Spleen (tissue), 11 donors: Measurements from ENCODE around the gene TAC1. TPM values are rescaled to one million over a fixed set of nuclear protein-coding genes. Genes with fewer than 3 reads are reported as not detected.
A peak's percentile ranks its signal among the peaks of the same experiment; 100 is the strongest.

Experiments used
- DNase-seq: peaks from one replicate; pipeline ENCODE4 v3.0.0-alpha.2; 2020
- H3K27ac ChIP-seq, 8 donors: fragments of 200-600 bp; sonication (generic) in 7 of 8; 1 replicate in 4 of 8; 2 replicates in 4 of 8; pipeline versions ENCODE4 v1.5.0 to v1.8.0; 2016 to 2021; ENCODE audit warnings: inconsistent platforms in 4 of 8, mild to moderate bottlenecking in 4 of 8, moderate library complexity in 1 of 8
- H3K27me3 ChIP-seq, 7 donors: fragments of 200-600 bp; sonication (generic) in 6 of 7; replicated peaks in 1 of 7; 1 replicate in 4 of 7; 2 replicates in 3 of 7; pipeline versions ENCODE4 v1.5.0 to v1.8.0; 2016 to 2021; ENCODE audit warnings: inconsistent platforms in 3 of 7, mild to moderate bottlenecking in 1 of 7
- H3K36me3 ChIP-seq, 6 donors: fragments of 200-600 bp; sonication (generic) in 5 of 6; 1 replicate in 4 of 6; 2 replicates in 2 of 6; pipeline versions ENCODE4 v1.5.0 to v1.8.0; 2016 to 2021; ENCODE audit warnings: inconsistent platforms in 2 of 6
- H3K4me1 ChIP-seq, 6 donors: fragments of 200-600 bp; sonication (generic) in 5 of 6; 1 replicate in 3 of 6; 2 replicates in 3 of 6; pipeline versions ENCODE4 v1.5.0 to v1.8.0; 2016 to 2021; ENCODE audit warnings: inconsistent platforms in 3 of 6
- H3K4me3 ChIP-seq, 8 donors: fragments of 200-600 bp; sonication (generic) in 7 of 8; 1 replicate in 4 of 8; 2 replicates in 4 of 8; pipeline versions ENCODE4 v1.5.0 to v1.8.0; 2016 to 2021; ENCODE audit warnings: inconsistent platforms in 4 of 8, mild to moderate bottlenecking in 4 of 8, moderate library complexity in 2 of 8
- H3K9me3 ChIP-seq, 8 donors: fragments of 200-600 bp; sonication (generic) in 7 of 8; 1 replicate in 4 of 8; 2 replicates in 4 of 8; pipeline versions ENCODE4 v1.5.0 to v1.8.0; 2016 to 2021; ENCODE audit warnings: inconsistent platforms in 4 of 8
- CTCF ChIP-seq, 11 experiments: fragments of 200-600 bp in 7 of 11; fragments of 450-650 bp in 4 of 11; sonication (generic) in 4 of 11; IDR thresholded peaks in 8 of 11; conservative IDR thresholded peaks in 3 of 11; 1 replicate in 7 of 11; 2 replicates in 4 of 11; pipeline versions ENCODE4 v1.4.0 to v1.8.0; 2016 to 2021; ENCODE audit warnings: antibody characterized with exemption in 11 of 11, inconsistent platforms in 4 of 11, mild to moderate bottlenecking in 1 of 11
- POLR2A ChIP-seq, 3 donors: fragments of 450-650 bp; IDR thresholded peaks; one replicate each; pipeline ENCODE4 v1.5.1; 2017; ENCODE audit warnings: antibody characterized with exemption in 3 of 3, mild to moderate bottlenecking in 1 of 3
- POLR2AphosphoS5 ChIP-seq, 3 donors: sonication (generic); formaldehyde crosslinking; IDR thresholded peaks; one replicate each; pipeline ENCODE4 v1.5.1; 2017; ENCODE audit warnings: antibody characterized with exemption in 3 of 3
- WGBS, 5 donors: extraction: QIAGEN DNeasy Blood & Tissue Kit in 3 of 5; methylation state at CpG; one replicate each; pipeline versions ENCODE4 v1.1.5 to v1.1.7; 2013 to 2018; 5-methylcytosine and 5-hydroxymethylcytosine counted together
- intact Hi-C: fragments of 100-400 bp; cut with DNase I; formaldehyde crosslinking; loops from one replicate; pipeline ENCODE4 v1.15.0; 2023; ENCODE audit warnings: low total_unique reads
- polyA plus RNA-seq, 3 donors: library from polyadenylated mRNA; stranded (reverse); fragments of 200-250 nt; gene quantifications; one replicate each; pipeline ENCODE4 v1.2.1, GENCODE V29; 2013
- total RNA-seq, 7 donors: library from RNA; depleted of rRNA in 3 of 7; stranded (reverse); fragments of >200 nt in 3 of 7; fragmentation: NEBNext Ultra II Directional in 4 of 7; extraction: Animal tissue kit (Norgen Biotek cat#: 25700) in 4 of 7; gene quantifications; one replicate each; pipeline versions ENCODE4 v1.1.0 to v1.2.1, GENCODE V29; 2016 to 2021
- donor health status: healthy with polysubstance abuse.
- donor health status: DM: no; HTN: no; CAD: no; lungs with moderate emphysema.
- donor health status: DM: no; HTN: no; CAD: no.
- donor health status: Bipolar disorder and iron deficiency.
- donor health status: healthy.
- donor health status: DM: no; HTN: no; CAD: no.
- donor health status: DM: yes; HTN: yes; CAD: no.

The TAC1 gene
- total and polyA plus RNA-seq, 10 donors = 0.71 to 113 (median 20.5) TPM

GRCh38 chr7:97734255-97734654, 2.4 kb downstream of the TAC1 start:
- TF ChIP-seq POLR2AphosphoS5 (IDR thresholded peaks at IDR 0.05) = no peak
- no peak for TF ChIP-seq POLR2A (IDR thresholded peaks at IDR 0.05)
- no peak for TF ChIP-seq CTCF (IDR thresholded peaks at IDR 0.05 in 8 of 11, conservative IDR thresholded peaks at IDR 0.05 in 3 of 11)
- intact Hi-C loops = no loop called here
- H3K4me1 ChIP-seq = peaks cover 0 to 27% (median 10%) of the 10 kb centered on the region in 6 donors
- H3K27me3 ChIP-seq = peaks cover 0 to 70% (median 29%) of the 10 kb centered on the region in 7 donors
- DNase-seq = no peak
- no peaks in the 10 kb centered on the region for H3K36me3 ChIP-seq
- no peaks in the 10 kb centered on the region for H3K9me3 ChIP-seq
- 27 to 50% (median 35%) methylated on average over 2 of the region's 2 CpGs for WGBS, 5 donors
- H3K4me3 ChIP-seq = peak overlapping the region in 5 of 8 donors; percentile 26 to 54 (median 32)
- peak overlapping the region in 1 of 8 donors; percentile 58 for H3K27ac ChIP-seq

- peaks cover 0 to 27% (median 10%) of the 10 kb centered on the region in 6 donors for H3K4me1 ChIP-seq
- H3K27me3 ChIP-seq = peaks cover 0 to 62% (median 29%) of the 10 kb centered on the region in 7 donors
- WGBS, 5 donors = 72 to 79% (median 73%) methylated on average over 3 of the region's 3 CpGs
- H3K9me3 ChIP-seq = no peaks in the 10 kb centered on the region
- no peaks in the 10 kb centered on the region for H3K36me3 ChIP-seq
- H3K27ac ChIP-seq = no peak overlapping the region
- TF ChIP-seq CTCF (IDR thresholded peaks at IDR 0.05 in 8 of 11, conservative IDR thresholded peaks at IDR 0.05 in 3 of 11) (no peak), POLR2AphosphoS5 (IDR thresholded peaks at IDR 0.05) (no peak), POLR2A (IDR thresholded peaks at IDR 0.05) (no peak)
- no peak for DNase-seq
- H3K4me3 ChIP-seq = no peak overlapping the region
- intact Hi-C loops = no loop called here
These were observed 3.2 kb downstream of the TAC1 start for GRCh38 chr7:97735075-97735474.

GRCh38 chr7:97748482-97748881, 16.6 kb downstream of the TAC1 start:
- Histone ChIP-seq H3K27ac (no peak overlapping the region), H3K36me3 (no peaks in the 10 kb centered on the region), H3K4me3 (no peak overlapping the region), H3K27me3 (no peaks in the 10 kb centered on the region), H3K4me1 (no peaks in the 10 kb centered on the region), H3K9me3 (no peaks in the 10 kb centered on the region)
- intact Hi-C loops = no loop called here
- no peak for DNase-seq
- TF ChIP-seq POLR2A (IDR thresholded peaks at IDR 0.05) = no peak
- no peak for TF ChIP-seq CTCF (IDR thresholded peaks at IDR 0.05 in 8 of 11, conservative IDR thresholded peaks at IDR 0.05 in 3 of 11)
- no peak for TF ChIP-seq POLR2AphosphoS5 (IDR thresholded peaks at IDR 0.05)

- 69 to 82% (median 73%) methylated on average over 2 of the region's 2 CpGs for WGBS, 5 donors
- Histone ChIP-seq H3K4me3 (no peak overlapping the region), H3K36me3 (no peaks in the 10 kb centered on the region), H3K27me3 (no peaks in the 10 kb centered on the region), H3K4me1 (no peaks in the 10 kb centered on the region), H3K27ac (no peak overlapping the region), H3K9me3 (no peaks in the 10 kb centered on the region)
- DNase-seq = no peak
- TF ChIP-seq POLR2A (IDR thresholded peaks at IDR 0.05) (no peak), POLR2AphosphoS5 (IDR thresholded peaks at IDR 0.05) (no peak), CTCF (IDR thresholded peaks at IDR 0.05 in 8 of 11, conservative IDR thresholded peaks at IDR 0.05 in 3 of 11) (no peak)
- intact Hi-C loops = no loop called here
These were observed 19.7 kb downstream of the TAC1 start for GRCh38 chr7:97751566-97751965.
